ENCODE measurements around the gene IGSF3.
"Not testable (repeated sequence)": the region's sequence is repeated elsewhere in the genome, so short reads cannot be mapped to it uniquely, and the experiment has no call there.

IGSF3 gene

DNA sequence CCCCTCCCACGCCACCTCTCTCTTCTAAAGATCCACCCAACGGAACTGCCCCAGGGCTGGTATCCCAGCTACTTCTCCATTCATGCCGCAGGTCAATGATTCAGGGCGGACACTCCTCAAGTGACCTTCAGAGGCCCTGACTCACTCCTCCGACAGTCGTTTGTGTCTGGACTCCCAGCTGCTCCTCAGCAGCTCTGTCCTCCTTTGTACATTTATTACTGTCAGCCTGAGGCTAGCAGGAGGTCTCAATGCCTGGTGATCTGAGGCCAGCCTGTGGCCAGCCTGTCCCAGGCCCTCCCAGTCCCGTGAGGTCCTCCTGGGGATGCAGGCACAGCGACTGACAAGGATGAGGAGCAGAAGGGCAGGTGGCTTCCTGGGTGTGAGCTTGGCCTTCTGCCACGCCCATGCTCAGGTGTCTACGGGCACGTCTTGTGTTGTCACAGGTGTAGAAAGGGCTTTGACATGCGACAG is 24.2 kb downstream of the IGSF3 start:
- H3K4me3 ChIP-seq (ENCODE audit: low read depth, low read length); H3K27ac ChIP-seq; H3K27me3 ChIP-seq (replicated peaks); in situ Hi-C loops (cut with HindIII; ENCODE audit: low pct_ligation_motif_present, low sequenced_read_pairs); DNase-seq; H3K36me3 ChIP-seq (replicated peaks): not testable (repeated sequence)

DNA sequence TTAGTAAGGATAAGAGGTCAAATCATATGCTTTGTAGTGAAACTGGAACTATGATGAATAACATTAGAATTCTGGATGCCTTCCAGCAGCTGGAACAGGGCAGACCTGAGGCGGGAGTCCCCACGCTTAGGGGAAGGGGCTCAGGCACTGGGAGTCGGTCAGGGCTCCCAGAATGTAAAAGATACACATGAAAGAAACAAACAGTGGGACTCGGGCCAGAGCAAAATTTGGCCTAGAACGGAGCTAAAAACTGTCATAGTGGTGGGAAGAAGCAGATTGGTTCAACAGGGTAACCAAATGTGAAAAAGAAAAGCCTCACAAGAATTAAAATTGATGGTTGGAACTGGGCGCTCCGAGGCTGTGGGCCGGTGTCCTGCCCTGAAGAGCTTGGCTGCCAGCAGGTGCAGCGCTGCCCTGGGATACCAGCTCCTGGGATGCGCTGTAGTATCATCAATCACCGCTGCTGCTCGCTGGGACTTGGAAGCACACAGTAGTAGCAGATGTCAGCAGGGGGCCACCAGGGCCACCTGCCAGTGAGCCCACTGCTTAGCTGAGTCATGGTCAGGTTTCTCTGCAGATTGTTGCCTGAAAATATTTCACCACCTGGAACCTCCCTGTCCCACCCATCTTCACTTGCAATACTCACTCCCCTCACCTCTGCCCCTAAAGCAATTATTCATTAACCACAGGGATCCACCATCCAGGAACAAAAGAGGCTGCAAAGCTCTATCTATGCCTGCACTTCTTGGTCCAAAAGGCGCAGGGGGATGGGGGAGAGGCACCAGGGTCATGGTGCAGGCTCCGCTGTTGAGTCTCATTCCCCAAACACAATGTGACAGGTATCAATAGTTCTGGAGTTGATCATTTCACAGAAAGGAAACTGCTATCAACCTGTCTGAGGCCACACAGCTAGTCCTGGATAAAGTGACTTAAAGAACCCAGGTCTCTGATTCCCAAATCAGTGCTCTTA is 24.9 kb downstream of the IGSF3 start:
- H3K27ac ChIP-seq; H3K36me3 ChIP-seq (replicated peaks); H3K4me3 ChIP-seq (ENCODE audit: low read depth, low read length); H3K27me3 ChIP-seq (replicated peaks); DNase-seq; in situ Hi-C loops (cut with HindIII; ENCODE audit: low pct_ligation_motif_present, low sequenced_read_pairs): not testable (repeated sequence)

DNA sequence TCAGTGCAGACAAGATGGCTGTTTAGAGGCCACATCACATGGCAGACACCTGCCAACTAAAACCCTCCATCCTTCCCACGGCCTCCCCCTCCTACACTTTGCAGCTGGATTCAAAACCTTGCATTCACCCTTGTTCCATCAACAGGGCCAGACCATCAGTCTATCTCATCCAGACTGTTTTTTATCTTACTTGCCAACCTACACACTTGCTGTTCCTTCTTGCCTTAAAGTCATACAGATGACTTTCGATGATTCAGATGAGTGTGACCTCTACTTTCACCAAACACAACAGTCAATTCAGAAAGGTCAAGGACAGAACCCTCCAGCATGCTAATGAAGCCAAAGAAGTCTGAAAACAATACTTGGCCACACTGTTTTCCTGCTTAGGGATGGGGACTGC is 29.9 kb downstream of the IGSF3 start:
- in situ Hi-C loops (cut with HindIII; ENCODE audit: low pct_ligation_motif_present, low sequenced_read_pairs); H3K36me3 ChIP-seq (replicated peaks); H3K4me3 ChIP-seq (ENCODE audit: low read depth, low read length); DNase-seq; H3K27me3 ChIP-seq (replicated peaks); H3K27ac ChIP-seq: not testable (repeated sequence)

DNA sequence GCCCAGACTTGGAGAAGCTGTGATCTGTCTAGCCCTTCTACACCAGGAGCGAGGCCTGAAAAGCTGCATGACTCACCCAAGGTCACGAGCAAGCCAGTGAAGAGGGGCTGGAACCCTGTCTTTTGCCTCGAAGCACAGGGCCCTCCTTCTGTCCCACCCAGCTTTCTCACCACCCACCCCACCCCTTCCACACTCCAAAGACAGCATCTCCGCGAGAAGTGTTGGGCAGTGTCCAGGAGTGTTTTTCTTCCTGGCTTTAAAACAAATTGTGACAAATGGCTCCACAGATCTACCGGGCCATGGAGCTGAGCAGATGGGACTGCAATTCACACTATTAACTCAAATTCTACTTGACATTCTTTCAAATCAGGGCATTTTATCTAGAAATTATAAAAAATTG is 30.9 kb downstream of the IGSF3 start:
- H3K4me3 ChIP-seq (ENCODE audit: low read depth, low read length); in situ Hi-C loops (cut with HindIII; ENCODE audit: low pct_ligation_motif_present, low sequenced_read_pairs); DNase-seq: not testable (repeated sequence)

DNA sequence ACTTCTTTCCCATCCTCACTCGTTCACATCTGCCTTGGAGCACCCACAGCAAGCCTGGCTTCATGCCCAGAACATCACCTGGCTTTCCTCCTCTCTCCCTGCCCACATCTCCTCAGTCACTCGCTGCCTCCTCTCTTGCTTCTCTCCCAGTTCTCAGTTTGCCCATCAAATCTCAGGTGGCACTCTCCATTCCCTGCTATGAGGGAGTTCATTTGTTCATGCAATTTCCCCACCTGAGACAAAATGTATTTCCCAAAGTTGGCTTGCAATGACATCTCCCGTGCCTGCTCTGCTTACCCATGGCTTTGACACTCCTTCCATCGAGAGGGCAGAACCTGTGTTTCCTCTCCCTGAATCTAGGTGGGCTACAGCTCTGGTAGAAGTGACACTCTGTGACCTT is 33.1 kb downstream of the IGSF3 start:
- DNase-seq; H3K27me3 ChIP-seq (replicated peaks); H3K4me3 ChIP-seq (ENCODE audit: low read depth, low read length); H3K36me3 ChIP-seq (replicated peaks); H3K27ac ChIP-seq; in situ Hi-C loops (cut with HindIII; ENCODE audit: low pct_ligation_motif_present, low sequenced_read_pairs): not testable (repeated sequence)

More for the DNA sequence above, 30.9 kb downstream of the IGSF3 start:
- H3K27me3 ChIP-seq (replicated peaks); H3K27ac ChIP-seq; H3K36me3 ChIP-seq (replicated peaks): not testable (repeated sequence)

DNA sequence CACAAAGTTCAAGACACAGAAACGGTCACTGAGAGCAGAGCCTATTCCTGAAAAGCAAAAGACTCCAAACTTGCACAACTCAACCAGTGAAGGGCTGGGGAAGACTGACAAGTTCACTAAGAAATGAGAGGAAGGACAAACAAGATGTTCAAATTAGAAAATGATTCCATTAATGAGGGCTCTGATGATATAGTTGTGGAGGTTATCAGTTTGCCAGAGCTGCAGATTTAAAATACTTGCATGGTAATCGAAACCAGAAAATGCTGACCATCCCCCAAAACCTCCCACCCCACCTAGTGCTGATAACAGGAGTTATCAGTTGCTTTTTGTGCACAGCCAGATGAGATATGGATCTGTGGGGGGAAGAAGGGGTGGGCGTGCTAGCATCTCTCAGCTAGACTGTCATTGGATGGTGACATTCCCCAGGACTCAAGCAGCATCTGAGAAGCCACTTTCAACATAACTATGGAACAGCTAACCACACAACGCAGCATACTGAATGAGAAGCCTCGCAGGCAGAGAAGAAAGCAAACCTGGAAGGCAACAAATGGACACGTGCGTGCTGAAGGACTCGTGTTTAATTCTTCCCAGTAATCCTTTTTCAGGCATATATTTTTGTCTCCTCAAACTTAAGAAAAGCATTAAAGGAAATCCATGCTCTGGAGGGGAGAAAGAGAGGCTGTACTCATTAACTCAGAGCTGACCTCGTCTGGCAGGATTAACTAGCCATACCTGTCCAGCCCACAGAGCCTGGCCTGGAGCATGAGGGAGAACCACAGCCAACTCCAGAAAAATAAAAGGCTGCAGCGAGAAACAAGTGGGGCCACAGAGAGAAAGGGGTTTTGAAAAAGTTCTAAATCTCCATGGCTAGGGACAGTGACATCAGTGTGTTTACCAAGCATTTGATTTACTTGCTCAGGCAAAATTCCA is 35.3 kb downstream of the IGSF3 start:
- H3K27ac ChIP-seq; H3K36me3 ChIP-seq (replicated peaks); H3K27me3 ChIP-seq (replicated peaks); H3K4me3 ChIP-seq (ENCODE audit: low read depth, low read length); in situ Hi-C loops (cut with HindIII; ENCODE audit: low pct_ligation_motif_present, low sequenced_read_pairs); DNase-seq: not testable (repeated sequence)

DNA sequence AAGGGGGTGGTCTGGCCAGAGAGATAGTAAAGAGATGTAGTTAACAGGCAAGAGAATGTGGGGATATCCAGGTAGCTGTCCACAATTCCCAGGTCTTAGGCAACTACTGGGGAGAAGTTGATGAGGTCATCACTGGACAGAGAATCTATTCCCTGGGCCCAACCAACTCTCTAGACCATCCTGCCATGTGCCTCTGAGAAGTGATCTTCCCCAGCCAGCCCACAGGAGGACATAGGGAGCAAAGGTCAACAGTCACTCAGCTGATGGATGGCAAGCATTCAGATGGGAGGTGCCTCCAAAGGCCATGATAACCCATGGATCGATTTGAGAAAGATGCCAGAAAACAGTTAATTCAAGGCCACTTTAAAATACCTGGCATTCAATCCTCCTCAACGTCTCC is 36.0 kb downstream of the IGSF3 start:
- in situ Hi-C loops (cut with HindIII; ENCODE audit: low pct_ligation_motif_present, low sequenced_read_pairs); H3K27ac ChIP-seq; DNase-seq; H3K4me3 ChIP-seq (ENCODE audit: low read depth, low read length); H3K27me3 ChIP-seq (replicated peaks); H3K36me3 ChIP-seq (replicated peaks): not testable (repeated sequence)

DNA sequence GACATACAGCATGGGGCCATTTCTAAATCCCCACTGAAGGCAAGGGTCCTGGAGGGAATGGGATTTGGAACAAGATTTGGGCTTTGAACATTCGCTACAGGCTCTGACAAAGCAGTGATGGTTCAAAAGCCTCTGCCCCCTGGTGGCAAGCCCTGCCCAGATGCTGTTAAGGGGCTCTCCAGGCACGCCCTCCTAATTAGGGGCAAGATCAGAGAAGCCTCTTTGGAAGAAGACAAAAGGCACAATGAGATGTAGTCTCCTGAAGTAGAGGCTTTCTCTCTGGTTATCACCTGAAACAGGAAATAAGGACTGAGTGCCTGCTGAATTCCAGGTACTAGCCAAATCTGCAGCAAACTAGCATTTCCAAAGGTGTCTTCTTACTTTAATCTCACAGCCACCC is 37.5 kb downstream of the IGSF3 start:
- H3K36me3 ChIP-seq (replicated peaks); DNase-seq; in situ Hi-C loops (cut with HindIII; ENCODE audit: low pct_ligation_motif_present, low sequenced_read_pairs); H3K27me3 ChIP-seq (replicated peaks); H3K4me3 ChIP-seq (ENCODE audit: low read depth, low read length); H3K27ac ChIP-seq: not testable (repeated sequence)
- TF ChIP-seq, protein P1, sequence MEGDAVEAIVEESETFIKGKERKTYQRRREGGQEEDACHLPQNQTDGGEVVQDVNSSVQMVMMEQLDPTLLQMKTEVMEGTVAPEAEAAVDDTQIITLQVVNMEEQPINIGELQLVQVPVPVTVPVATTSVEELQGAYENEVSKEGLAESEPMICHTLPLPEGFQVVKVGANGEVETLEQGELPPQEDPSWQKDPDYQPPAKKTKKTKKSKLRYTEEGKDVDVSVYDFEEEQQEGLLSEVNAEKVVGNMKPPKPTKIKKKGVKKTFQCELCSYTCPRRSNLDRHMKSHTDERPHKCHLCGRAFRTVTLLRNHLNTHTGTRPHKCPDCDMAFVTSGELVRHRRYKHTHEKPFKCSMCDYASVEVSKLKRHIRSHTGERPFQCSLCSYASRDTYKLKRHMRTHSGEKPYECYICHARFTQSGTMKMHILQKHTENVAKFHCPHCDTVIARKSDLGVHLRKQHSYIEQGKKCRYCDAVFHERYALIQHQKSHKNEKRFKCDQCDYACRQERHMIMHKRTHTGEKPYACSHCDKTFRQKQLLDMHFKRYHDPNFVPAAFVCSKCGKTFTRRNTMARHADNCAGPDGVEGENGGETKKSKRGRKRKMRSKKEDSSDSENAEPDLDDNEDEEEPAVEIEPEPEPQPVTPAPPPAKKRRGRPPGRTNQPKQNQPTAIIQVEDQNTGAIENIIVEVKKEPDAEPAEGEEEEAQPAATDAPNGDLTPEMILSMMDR (IDR thresholded peaks at IDR 0.05; ENCODE audit: low read depth, low read length, missing control alignments), result peak; percentile 28

DNA sequence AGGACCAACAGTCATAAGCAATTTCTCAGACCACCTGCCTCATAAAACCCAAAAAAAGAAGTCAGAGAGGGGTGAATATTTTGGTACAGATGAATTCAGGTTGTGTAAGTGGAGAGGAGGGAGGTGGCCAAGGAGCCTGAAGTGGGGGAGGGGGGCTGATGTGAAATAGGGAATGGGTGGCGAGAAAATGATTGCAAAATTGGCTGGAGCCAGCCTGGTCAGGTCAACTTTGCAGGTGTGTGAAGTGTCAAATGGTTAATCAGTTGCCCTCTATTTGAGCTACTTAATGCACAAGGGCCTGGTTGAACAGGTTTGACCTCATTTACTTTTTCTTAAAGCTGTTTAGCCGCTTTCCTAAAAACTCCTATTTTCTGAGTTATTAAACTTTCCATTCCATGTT is 38.1 kb downstream of the IGSF3 start:
- in situ Hi-C loops (cut with HindIII; ENCODE audit: low pct_ligation_motif_present, low sequenced_read_pairs); H3K27me3 ChIP-seq (replicated peaks); H3K4me3 ChIP-seq (ENCODE audit: low read depth, low read length); H3K27ac ChIP-seq; DNase-seq; H3K36me3 ChIP-seq (replicated peaks): not testable (repeated sequence)

Measured in brain microvascular endothelial cell (primary cell).